ENCODE data around the gene HIPK2.
"Not testable (repeated sequence)": the region's sequence is repeated elsewhere in the genome, so short reads cannot be mapped to it uniquely, and the experiment has no call there.

HIPK2 gene

DNA sequence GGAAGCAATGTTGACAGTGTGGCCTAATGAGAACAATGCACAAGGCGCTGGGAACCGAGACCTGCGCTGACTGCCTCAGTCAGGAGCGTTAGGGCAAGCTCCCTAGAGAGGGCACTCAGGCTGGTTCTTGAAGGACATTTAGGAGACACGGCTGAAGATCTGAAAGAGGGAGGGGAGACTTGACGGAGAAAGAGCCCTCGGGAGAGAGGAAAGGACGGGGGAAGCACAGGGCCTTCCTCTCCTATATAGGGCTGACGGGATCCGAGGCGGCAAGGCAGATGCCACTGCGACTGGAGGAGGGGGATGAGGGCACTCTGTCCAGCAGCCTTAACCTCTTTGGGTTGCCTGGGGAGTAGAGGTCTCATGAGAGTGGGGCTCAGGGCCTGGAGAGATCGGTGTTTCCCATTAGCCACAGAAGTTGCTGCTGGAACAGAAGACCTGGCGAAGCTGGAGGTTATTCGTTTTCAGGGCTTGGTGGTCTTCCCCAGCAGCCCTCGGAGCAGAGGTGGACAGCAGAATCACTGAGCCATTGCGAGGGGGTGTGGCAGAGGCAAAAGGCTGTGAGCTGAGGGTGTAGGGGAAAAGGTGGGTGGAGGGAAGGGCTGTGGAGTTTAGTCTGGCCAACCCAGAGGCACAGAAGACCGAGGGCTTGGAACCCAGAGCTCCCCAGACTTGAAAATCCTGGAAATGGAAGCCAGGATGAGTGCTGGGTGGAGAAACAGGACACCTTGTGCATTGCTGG is 218.3 kb downstream of the HIPK2 start:
- no peak for DNase-seq

DNA sequence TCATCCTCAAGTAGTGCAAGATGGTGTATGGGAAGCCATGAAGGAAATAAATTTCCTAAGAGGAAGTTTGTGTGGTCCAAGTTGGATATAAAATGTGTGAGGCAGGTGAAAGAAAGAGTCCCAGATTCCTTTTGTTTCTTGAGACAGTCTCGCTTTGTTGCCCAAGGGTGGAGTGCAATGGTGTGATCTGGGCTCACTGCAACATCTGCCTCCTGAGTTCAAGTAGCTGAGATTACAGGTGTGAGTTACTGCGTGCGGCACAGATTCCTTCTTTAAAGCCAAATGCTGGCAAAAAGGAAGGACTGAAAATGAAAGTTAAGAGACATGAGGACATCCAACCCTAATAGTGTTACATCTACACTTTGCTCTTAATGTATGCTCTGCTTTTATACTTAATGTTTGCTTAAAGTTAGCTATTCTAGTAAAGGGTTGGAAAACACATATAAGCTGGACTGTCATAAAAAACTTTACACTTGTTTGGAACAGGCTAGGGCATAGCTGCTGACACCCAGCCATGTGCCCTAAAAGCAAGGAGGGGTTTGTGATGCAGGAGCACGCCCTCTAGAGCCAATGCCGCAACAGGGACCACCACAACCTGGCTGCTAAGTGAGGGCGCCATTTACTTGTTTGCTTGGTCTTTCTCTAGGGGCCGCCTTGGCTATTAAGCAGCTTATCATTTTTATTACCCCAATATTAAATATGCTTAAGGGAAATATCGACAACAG is 219.8 kb downstream of the HIPK2 start:
- no peak for DNase-seq

DNA sequence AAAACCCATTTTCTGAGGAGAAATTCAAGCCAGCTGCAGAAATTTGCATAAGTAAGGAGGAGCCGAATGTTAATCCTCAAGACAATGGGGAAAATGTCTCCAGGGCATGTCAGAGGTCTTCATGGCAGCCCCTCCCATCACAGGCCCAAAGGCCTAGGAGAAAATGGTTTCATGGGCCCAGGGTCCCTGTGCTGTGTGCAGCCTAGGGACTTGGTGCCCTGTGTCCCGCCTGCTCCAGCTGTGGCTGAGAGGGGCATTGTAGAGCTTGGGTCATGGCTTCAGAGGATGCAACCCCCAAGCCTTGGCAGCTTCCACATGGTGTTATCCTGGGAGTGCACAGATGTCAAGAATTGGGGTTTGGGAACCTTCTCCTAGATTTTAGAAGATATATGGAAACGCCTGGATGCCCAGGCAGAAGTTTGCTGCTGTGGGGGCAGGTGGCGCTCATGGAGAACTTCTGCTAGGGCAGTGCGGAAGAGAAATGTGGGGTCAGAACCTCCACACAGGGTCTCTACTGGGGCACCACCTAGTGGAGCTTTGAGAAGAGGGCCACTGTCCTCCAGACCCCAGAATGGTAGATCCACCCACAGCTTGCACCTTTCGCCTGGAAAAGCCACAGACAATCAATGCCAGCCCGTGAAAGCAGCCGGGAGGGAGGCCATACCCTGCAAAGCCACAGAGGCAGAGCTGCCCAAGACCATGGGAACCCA is 223.7 kb downstream of the HIPK2 start:
- DNase-seq = not testable (repeated sequence)

DNA sequence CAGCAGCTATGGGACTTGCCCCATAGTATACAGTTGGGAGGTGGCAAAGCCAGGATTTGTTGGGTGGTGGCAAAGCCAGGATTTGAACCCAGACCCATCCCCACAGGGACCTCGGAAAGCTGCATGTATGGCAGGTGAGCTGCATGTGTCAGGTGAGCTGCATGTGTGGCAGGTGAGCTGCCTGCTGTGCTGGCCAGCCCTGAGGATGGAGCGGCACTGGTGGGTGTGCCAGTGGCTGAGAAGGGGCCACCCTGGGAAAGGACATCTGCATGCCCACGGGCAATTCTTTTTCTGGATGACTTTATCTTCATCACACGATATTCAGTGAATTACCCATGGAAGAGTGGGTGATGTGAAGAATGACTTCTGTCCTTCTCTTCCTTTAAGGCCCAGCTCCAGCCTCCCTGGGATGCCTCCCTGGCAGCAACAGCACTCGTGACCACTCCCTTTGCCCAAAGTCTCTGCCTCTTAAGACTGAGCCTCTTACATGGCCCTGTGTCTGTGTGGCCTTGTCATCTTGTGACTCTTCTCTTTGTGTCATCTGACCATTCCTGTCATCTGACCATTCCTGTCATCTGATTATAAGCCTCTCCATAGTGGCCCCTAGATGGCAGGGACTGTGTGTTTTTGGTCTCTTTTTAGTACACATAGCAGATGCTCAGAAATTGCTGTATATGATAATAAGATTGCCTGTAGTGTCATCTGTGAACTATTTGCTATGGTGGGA is 229.3 kb downstream of the HIPK2 start:
- no peak for DNase-seq

DNA sequence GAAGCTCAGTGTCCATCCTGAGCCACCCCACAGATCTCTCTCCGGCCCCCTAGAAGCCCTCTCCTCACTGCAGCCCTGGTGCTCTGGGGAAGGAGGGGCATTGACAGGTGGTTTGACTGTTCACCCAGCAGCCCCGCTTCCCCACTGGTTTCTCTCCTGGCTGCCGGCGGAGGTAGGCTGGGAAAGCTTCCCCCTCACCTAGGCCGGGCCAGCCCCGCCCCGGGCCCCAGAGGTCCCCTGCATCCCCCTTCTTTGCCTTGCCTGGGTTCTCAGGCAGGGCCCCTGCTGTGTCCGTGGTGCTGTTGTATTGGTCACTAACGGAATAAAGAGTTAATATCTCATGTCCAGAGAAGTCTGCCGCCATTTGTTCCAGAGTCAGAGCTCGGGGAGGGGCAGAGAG is 233.2 kb downstream of the HIPK2 start:
- no peak for DNase-seq

DNA sequence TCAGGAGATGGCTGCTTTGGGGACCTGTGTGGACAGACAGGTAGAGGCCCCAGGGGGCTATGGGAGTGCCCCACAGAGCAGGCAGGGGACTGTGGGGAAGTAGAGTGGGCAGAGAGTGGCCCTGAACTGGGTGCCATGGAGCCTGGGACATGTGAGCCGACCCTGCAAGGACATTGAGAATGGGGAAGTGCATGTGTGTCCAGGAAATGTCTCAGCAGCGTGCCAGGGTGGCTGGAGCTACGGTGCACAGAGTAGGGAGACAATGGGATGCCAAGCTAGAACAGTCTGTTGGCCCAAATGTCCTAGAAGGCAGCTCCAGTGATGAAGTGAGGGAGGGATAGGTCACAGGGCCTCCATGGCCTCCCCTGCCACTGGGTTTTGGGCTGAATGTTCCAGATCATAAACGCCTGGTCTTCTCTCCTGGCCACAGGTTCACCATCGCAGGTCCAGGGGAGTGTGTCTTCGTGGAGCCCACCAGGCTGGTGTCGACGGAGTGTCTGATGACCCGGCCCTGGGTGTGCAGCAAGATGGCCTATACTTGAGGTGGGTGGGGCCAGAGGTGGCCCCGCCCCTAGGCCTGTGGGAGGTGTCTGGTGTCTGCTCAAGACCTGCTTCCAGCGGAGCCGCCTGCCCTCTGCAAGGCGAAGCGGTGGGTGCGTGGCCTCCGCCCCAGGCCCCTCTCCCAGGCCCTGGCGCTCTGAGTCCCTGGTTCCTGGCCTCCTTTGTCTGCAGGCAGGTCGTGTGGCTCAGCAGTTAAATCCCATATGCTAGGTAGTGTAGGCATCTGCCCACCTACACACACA is 233.8 kb downstream of the HIPK2 start:
- no peak for DNase-seq

DNA sequence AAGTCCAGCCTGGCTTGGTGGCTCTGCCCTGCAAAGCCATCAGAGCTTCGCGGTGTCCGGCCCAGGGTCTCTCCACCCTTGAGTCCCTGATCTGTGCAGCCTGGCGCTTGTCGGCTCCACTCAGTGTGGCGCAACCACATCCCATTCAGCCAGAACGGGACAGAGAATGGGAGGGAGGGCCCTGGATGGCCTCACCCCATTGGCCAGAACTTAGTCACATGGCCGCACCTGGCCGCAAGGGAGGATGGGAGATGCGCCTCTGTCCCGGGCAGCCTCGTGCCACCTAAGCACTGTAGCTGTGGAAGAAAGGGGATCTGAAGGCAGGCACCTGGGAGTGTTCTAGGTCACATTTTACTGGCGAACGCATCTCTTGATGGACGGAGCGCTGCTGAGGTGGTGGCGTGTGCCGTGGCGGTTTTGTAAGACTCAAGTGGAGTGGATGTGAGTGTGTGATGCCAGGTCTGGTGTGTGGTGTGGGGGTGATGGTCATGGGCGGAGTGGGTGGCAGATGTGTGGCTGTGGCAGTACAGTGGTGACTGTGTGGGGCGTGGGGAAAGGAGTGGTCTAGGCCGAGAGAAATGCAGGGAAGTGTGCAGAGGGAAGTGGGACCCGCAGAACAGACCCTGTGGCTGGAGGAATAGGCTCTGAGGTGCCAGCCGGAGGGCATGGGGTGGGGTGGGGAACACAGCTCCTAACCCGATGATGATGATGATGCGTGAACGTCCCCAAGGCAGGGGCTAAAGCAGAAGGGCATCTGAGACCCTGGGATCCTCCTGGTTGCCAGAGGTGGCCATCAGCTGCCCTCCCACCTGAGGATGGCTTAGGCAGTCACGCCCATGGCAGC is 235.3 kb downstream of the HIPK2 start:
- DNase-seq = no peak

DNA sequence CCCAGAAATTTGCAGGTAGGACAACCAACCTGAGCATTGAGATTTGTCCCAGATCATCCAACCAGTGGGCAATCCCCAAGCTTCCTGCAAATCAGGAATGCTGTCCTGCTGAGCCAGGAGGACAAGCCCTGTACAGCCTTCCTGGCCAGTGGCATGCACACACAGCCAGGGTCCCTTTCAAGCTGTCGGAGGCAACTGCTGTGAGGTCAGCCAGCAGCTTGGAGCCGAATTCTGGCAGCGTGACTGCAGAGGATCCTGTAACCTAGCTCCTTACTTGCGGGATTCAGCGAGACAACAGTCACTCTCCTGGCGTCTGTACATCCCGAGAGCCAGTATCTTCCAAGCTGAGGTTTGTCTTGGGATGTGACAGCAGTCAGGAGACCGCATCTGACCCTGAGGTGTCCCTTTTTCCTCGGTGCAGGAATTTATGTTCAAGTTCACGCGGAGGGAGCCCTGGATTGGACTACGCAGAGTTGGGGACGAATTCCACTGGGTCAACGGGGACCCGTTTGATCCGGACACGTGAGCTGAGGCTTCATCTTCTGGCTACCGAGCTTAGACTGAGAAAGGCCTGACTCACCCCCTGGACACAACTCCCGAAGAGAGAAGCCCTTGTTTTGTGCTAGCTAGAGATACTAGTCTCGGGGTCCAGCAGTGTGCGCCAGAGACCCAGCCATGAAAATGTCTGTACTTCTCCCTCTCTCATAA is 236.0 kb downstream of the HIPK2 start:
- no peak for DNase-seq

DNA sequence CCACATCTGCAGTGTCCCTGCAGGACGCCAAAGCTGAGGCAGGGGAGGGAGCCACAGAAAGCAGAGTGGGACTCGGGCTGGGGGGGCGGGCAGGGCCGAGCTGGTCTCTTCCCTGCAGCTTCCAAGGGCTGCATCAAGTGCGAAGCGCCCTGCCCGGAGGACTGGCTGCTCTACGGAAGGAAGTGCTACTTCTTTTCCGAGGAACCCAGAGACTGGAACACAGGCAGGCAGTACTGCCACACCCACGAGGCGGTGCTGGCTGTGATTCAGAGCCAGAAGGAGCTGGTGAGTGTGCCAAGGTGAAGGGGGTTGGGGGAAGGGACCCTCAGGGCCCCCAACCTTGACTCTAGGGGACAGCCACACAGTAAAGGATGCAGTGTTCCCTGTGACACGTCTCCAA is 237.6 kb downstream of the HIPK2 start:
- no peak for DNase-seq

DNA sequence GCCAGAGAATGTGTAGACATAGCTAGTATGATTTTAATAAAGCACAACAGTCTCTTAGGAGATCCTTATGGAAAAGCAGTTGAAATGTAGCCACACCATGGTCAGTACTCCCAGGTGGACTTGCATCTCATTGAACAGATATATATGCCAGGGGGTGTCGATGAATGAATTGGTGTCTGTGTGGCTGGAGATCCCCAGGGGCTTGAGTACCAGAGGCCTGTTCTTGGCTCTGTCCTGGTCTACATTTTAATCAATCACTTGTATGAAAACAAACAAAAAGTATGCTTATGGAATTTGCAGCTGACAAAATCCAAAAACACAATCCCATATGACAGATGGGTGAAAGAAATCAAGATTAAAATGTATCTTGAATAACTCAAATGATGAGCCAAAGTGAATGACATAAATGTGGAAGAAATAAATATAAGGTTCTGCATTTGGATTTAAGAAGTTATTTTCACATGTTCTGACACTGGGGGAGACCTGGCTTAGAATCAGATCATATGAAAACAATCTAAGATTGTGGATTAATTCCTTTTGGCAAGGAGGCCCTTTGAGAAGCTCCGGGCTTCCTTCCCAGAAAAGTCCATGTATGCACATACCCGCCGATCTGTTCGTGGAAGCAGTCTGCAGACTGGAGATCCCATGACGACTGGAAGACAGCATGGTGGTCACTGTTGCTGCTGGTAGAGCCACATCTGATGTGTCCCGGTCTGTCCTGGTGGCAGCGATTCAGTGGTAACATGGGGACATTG is 238.7 kb downstream of the HIPK2 start:
- DNase-seq = no peak

DNA sequence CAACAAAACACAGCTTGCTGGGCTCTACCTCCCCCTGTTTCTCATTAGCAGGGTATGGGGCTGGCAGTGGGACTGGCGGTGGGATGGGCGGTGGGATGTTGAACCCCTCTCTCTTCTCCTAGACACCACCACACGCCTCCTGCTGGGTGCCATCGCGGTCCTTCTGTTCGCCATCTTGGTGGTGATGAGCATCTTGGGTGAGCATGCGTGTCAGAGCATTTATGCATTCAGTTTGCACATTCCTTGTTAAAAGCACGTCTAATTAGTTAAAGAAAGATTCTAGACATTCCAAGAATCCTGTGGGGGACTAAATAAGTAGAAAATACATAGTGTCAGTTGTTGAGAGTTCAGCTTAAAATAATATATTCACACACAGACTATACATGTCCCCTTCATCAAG is 241.6 kb downstream of the HIPK2 start:
- no peak for DNase-seq

DNA sequence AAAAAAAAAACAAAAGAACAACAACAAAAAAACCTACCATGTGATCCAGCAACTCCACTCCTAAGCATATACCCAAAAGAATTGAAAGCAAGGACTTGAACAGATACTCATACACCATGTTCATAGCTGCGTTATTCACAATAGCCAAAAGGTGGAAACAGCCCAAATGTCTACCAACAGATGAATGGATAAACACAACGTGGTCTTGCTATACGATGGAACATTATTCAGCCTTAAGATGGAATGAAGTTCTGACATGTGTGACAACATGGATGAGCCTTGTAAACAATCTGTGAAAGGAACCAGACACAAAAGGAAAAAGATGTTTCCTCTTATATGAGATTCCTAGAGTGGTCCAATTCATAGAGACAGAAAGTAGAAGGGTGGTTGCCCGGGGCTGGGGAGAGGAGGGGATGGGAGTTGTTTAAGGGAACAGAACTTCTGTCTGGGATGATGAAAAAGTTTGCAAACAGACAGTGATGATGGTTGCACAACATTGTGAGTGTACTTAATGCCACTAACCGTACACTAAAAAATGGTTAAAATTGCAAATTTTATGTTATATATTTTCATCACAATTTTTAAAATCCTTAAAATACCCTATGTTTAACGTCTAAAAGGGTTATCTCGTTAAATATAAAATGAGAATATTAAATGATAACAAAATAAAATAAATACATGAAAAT is 242.7 kb downstream of the HIPK2 start:
- no peak for DNase-seq

DNA sequence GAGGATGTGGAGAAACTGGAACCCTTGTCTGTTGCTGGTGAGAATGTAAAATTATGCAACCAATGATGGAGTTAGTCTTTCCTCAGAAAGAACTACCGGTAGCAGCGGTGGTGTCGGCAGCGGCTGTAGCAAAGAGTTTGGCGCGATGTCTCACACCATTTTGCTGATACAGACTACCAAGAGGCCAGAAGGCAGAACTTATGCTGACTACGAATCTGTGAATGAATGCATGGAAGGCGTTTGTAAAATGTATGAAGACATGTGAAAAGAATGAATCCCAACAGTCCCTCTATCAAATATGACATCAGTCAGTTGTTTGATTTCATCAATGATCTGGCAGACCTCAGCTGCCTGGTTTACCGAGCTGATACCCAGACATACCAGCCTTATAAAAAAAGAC is 243.7 kb downstream of the HIPK2 start:
- no peak for DNase-seq

DNA sequence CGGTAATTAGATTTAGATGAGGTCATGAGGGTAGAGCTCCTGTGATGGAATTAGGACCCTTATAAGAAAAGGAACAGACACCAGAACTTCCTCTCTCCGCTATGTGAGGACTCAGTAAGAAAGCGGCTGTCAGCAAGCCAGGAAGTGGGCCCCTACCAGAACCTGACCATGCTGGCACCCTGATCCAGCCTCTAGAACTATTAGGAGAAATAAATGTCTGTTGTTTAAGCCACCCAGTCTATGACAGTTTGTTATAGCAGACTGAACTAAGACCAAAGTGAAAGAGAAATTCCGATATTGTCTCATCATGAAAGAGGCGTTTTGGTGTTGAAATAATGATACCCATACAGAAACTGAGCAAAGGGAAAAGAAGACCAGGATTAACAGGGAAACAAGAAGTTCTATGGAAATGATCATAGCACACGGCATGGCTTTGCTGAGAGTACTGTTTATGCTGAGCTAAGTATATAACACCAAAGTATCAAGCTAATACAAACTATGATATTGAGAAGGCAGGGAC is 245.1 kb downstream of the HIPK2 start:
- no peak for DNase-seq

DNA sequence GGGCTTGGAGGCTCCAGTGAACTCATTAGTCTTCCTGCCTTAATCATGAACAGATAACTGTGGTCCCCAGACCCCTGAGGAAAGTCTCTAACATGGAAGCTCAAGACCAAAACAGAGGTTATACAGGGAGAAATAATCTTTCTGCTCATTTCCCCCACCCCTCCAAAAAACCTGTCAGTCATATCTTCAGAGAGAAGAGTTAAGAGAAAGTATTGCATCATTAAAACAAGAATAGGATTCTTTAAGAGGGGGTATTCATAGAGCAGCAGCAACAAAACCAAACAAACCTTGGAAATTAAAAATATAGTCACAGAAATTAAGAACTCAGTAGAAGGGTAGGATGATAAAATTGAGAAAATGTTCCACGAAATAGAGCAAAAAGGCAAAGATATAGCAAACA is 246.7 kb downstream of the HIPK2 start:
- no peak for DNase-seq

DNA sequence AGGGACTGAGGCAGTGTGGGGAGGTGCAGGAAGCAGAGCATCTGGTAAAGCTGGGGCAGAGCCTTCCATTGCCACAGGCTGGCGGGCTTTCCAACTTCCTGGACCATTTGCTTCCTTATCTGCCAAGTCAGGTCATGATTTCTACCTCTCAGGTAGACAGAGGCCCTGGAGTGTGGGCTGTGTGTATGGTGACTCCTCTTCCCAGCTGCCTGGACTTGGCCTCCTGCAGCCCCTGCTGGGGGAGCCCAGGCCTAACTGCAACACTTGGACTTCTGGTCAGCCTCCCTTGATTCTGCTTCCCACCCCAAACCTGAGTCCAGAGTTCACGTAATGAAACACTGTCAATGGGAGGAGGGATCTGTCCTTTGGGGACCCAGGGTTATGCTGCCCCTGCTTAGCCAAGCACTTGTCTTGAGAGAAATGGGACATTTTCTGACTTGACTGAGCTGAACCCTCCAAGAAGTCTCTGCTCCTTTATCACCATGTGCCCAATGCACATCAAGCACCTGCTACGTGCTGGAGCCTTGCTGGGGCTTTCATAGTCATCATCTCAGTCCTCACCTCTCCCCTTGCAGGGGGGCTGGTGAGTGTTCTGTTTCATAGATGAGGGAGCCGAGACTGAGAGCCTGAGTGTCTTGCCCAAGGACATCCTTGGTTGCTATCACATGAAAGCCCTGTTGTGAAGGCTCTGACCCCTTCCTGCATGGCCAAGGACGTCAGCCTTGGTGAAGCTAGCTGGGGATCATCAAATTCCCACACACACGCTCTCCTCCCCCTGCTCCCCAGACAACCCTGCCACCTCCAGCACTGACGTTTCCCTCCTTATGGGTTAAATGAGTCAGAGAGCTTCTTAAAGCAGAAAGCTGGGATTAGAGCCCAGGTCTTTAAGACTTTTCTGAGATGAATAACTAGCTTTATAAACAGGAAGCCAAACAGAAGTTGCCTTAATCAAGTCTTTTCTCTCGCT is 250.9 kb downstream of the HIPK2 start:
- DNase-seq = peak; percentile 63

DNA sequence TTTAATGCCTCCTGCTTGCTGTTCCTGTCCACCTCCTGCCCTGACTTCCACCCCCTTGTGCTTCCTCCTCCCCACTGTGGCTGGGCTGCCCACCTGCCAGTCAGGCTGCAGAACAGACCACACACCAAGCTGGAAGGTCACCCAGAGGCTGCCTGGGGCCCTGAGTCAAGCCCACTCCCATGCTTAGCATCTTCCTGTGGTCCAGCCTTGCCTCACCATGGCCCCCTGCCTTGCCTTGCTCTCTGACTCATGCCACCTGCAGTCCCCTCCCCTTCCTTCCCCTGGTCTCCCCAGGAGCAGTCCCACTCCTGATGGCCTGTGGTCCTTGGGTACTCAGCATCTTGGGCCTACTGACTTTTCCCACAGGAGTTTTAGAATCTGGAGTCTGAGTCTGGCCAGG is 252.0 kb downstream of the HIPK2 start:
- DNase-seq = no peak

DNA sequence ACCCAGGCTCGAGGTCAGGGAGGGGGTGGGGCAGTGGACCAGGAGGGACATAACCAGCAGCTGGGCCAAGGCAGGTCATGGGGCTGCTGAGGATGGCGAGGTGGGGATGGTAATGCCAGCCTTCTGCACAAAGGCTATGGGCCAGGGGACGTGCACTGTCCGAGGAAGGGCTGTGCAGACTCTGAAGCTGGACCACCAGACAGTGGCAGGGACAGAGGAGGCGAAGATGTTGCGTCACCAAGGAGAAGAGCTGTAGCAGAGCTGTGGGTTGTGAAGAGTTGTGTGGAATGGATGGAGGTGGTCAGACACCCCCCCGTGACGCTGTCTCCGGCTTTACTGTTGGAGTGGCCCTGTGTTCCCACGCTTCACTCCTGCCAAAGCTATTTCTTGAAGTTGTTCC is 252.6 kb downstream of the HIPK2 start:
- DNase-seq = no peak

Measured in NCI-H226 (cell line).